Activated naive CD4-positive, alpha-beta T cell treated with Interleukin-2 at 50 U/mL for 16 hours (primary cell): ENCODE results near the gene TAPBP.
"Not testable (repeated sequence)": the region's sequence is repeated elsewhere in the genome, so short reads cannot be mapped to it uniquely, and the experiment has no call there.

Source experiments
- DNase-seq: peaks from one replicate; pipeline ENCODE4 v3.0.0-alpha.2; 2020

The TAPBP gene

GRCh38 chr6:33275795-33276580 lies 37.9 kb downstream of the TAPBP start:
- DNase-seq = not testable (repeated sequence)

- DNase-seq = no peak
Observed at GRCh38 chr6:33273924-33274902, 39.7 kb downstream of the TAPBP start.

- no peak for DNase-seq
Observed at GRCh38 chr6:33273129-33273923, 40.6 kb downstream of the TAPBP start.

- no peak for DNase-seq
Observed at GRCh38 chr6:33272275-33273128, 41.4 kb downstream of the TAPBP start.

- DNase-seq = peak; percentile 91
Observed at GRCh38 chr6:33271468-33272274, 42.2 kb downstream of the TAPBP start, which contains the start of the genes RPS18 and VPS52. Gene RPS18 (plus strand): TSS chr6:33272075. CDS start chr6:33272120, 45 bp downstream. Gene VPS52 (minus strand): TSS chr6:33271876. CDS start chr6:33271675, 201 bp downstream.

- DNase-seq = no peak
Observed at GRCh38 chr6:33271117-33271467, 42.8 kb downstream of the TAPBP start.

GRCh38 chr6:33264015-33264414 lies 49.9 kb downstream of the TAPBP start:
- no peak for DNase-seq

GRCh38 chr6:33262490-33262889 lies 51.4 kb downstream of the TAPBP start:
- not testable (repeated sequence) for DNase-seq

- no peak for DNase-seq
Observed at GRCh38 chr6:33259032-33259431, 54.8 kb downstream of the TAPBP start.

- no peak for DNase-seq
Observed at GRCh38 chr6:33254591-33254990, 59.3 kb downstream of the TAPBP start.

- DNase-seq = no peak
Observed at GRCh38 chr6:33252759-33253158, 61.1 kb downstream of the TAPBP start.

GRCh38 chr6:33251395-33252012 lies 62.4 kb downstream of the TAPBP start:
- no peak for DNase-seq

GRCh38 chr6:33250731-33251130 lies 63.1 kb downstream of the TAPBP start:
- DNase-seq = no peak

GRCh38 chr6:33249732-33250630 lies 63.9 kb downstream of the TAPBP start:
- DNase-seq = no peak
